GM23248 (cell line): ENCODE data around the gene PFDN6. TPM values are rescaled to one million over a fixed set of nuclear protein-coding genes. Genes with fewer than 3 reads are reported as not detected.
"Not testable (repeated sequence)": the region's sequence is repeated elsewhere in the genome, so short reads cannot be mapped to it uniquely, and the experiment has no call there.

Experiments used
- DNase-seq: peaks from one replicate; pipeline ENCODE4 v3.0.0-alpha.2; 2015
- H2AFZ ChIP-seq: fragments of 200-600 bp; sonication (generic); 2 replicates; pipeline ENCODE4 v1.6.1; 2016; ENCODE audit warnings: antibody characterized with exemption
- H3F3A ChIP-seq: fragments of 200-600 bp; sonication (generic); 2 replicates; pipeline ENCODE4 v1.6.1; 2016; ENCODE audit warnings: mild to moderate bottlenecking, antibody characterized with exemption, mixed run types; ENCODE audit not compliant: insufficient read depth
- H3K27ac ChIP-seq: fragments of 200-600 bp; sonication (generic); 2 replicates; pipeline ENCODE4 v1.5.1; 2016; ENCODE audit warnings: mild to moderate bottlenecking
- H3K27me3 ChIP-seq: fragments of 200-600 bp; sonication (generic); replicated peaks from 2 replicates; pipeline ENCODE4 v1.6.1; 2016; ENCODE audit warnings: mild to moderate bottlenecking; ENCODE audit not compliant: insufficient read depth
- H3K36me3 ChIP-seq: fragments of 200-600 bp; sonication (generic); 2 replicates; pipeline ENCODE4 v1.6.1; 2016; ENCODE audit warnings: low read depth, mild to moderate bottlenecking
- H3K4me1 ChIP-seq: fragments of 200-600 bp; sonication (generic); 2 replicates; pipeline ENCODE4 v1.6.1; 2016; ENCODE audit warnings: mild to moderate bottlenecking; ENCODE audit not compliant: insufficient read depth
- H3K4me2 ChIP-seq: fragments of 200-600 bp; sonication (generic); one replicate; pipeline ENCODE4 v1.6.1; 2016; ENCODE audit warnings: mild to moderate bottlenecking; ENCODE audit not compliant: unreplicated experiment
- H3K4me3 ChIP-seq: fragments of 200-600 bp; sonication (generic); 2 replicates; pipeline ENCODE4 v1.5.1; 2016; ENCODE audit warnings: mild to moderate bottlenecking
- H3K79me2 ChIP-seq: fragments of 200-600 bp; sonication (generic); 2 replicates; pipeline ENCODE4 v1.6.1; 2016; ENCODE audit warnings: mild to moderate bottlenecking; ENCODE audit not compliant: insufficient read depth
- H3K9ac ChIP-seq: fragments of 200-600 bp; sonication (generic); 2 replicates; pipeline ENCODE4 v1.6.1; 2016; ENCODE audit warnings: mild to moderate bottlenecking
- H3K9me2 ChIP-seq: fragments of 200-600 bp; sonication (generic); 2 replicates; pipeline ENCODE4 v1.6.1; 2016; ENCODE audit warnings: mixed run types, mild to moderate bottlenecking, moderate library complexity; ENCODE audit not compliant: insufficient read depth
- H3K9me3 ChIP-seq: fragments of 200-600 bp; sonication (generic); one replicate; pipeline ENCODE4 v1.6.1; 2017; ENCODE audit warnings: low read depth
- H4K20me1 ChIP-seq: fragments of 200-600 bp; sonication (generic); 2 replicates; pipeline ENCODE4 v1.6.0; 2016; ENCODE audit not compliant: insufficient read depth
- EZH2 ChIP-seq: fragments of 200-600 bp; sonication (generic); IDR thresholded peaks from 2 replicates; pipeline ENCODE4 v1.6.1; 2018; ENCODE audit warnings: antibody characterized with exemption, mild to moderate bottlenecking; ENCODE audit not compliant: insufficient read depth, poor library complexity, severe bottlenecking
- EZH2phosphoT487 ChIP-seq: fragments of 200-600 bp; sonication (generic); IDR thresholded peaks from 2 replicates; pipeline ENCODE4 v1.6.1; 2018; ENCODE audit warnings: antibody characterized with exemption, moderate library complexity, mild to moderate bottlenecking, low read depth; ENCODE audit not compliant: insufficient read depth
- WGBS, 2 experiments: methylation state at CpG; one replicate each; pipeline ENCODE4 v1.1.6; 2015 to 2017; ENCODE audit warnings: low lambda C conversion rate in 2 of 2, low coverage in 1 of 2; ENCODE audit errors: missing lambda C conversion rate in 2 of 2; 5-methylcytosine and 5-hydroxymethylcytosine counted together
- in situ Hi-C: fragments of 300-500 bp; cut with MboI; formaldehyde crosslinking; loops from 2 replicates; pipeline ENCODE4 v1.15.0; 2020
- polyA plus RNA-seq: library from polyadenylated mRNA; unstranded; fragments of >200 nt; fragmentation: Nextera tagmentation; extraction: Ambion mirVana; gene quantifications from 2 replicates; pipeline ENCODE4 v1.2.1, GENCODE V29; 2016
- total RNA-seq: library from RNA; depleted of rRNA; stranded (reverse); fragments of >200 nt; shearing (Covaris generic); gene quantifications from 2 replicates; pipeline ENCODE4 v1.2.3, GENCODE V29; 2014

The PFDN6 gene
- total and polyA plus RNA-seq, 2 experiments from 2014 or later, result 7.9 to 31.9 TPM

- Histone ChIP-seq H3K4me3 (no peak overlapping the region), H3K9ac (no peak overlapping the region), H3K4me2 (no peak overlapping the region), H3F3A (peaks cover 36% of the 10 kb centered on the region), H3K36me3 (no peaks in the 10 kb centered on the region), H3K79me2 (peaks cover 14% of the 10 kb centered on the region), H3K9me3 (no peaks in the 10 kb centered on the region), H2AFZ (no peak overlapping the region), H3K4me1 (peaks cover 45% of the 10 kb centered on the region), H4K20me1 (no peaks in the 10 kb centered on the region), H3K27ac (peak overlapping the region; percentile 98), H3K9me2 (no peaks in the 10 kb centered on the region), H3K27me3 (no peaks in the 10 kb centered on the region)
- in situ Hi-C loops, result no loop called here
- DNase-seq, result peak; percentile 58
- no peak for TF ChIP-seq EZH2
- TF ChIP-seq EZH2phosphoT487, result no peak
- 55 to 64% methylated on average over 6 of the region's 6 CpGs for WGBS, 2 experiments
Observed at GRCh38 chr6:33251395-33252012, 37.9 kb upstream of the PFDN6 start.

GRCh38 chr6:33252759-33253158, 36.6 kb upstream of the PFDN6 start:
- peak; percentile 73 for DNase-seq
- no peaks in the 10 kb centered on the region for H4K20me1 ChIP-seq
- H3F3A ChIP-seq, result peaks cover 36% of the 10 kb centered on the region
- H2AFZ ChIP-seq, result no peak overlapping the region
- H3K27ac ChIP-seq, result peak overlapping the region; percentile 64
- no peak overlapping the region for H3K4me3 ChIP-seq
- peak overlapping the region; percentile 31 for H3K4me2 ChIP-seq
- H3K9me2 ChIP-seq, result no peaks in the 10 kb centered on the region
- no peak overlapping the region for H3K9ac ChIP-seq
- no peaks in the 10 kb centered on the region for H3K9me3 ChIP-seq
- H3K79me2 ChIP-seq, result peaks cover 14% of the 10 kb centered on the region
- H3K27me3 ChIP-seq, result no peaks in the 10 kb centered on the region
- TF ChIP-seq EZH2phosphoT487 (no peak), EZH2 (no peak)
- H3K4me1 ChIP-seq, result peaks cover 45% of the 10 kb centered on the region
- in situ Hi-C loops, result no loop called here
- H3K36me3 ChIP-seq, result no peaks in the 10 kb centered on the region

GRCh38 chr6:33254591-33254990, 34.8 kb upstream of the PFDN6 start:
- Histone ChIP-seq H3F3A (peaks cover 41% of the 10 kb centered on the region), H3K27ac (no peak overlapping the region), H3K4me1 (peaks cover 37% of the 10 kb centered on the region), H3K4me3 (no peak overlapping the region), H3K4me2 (no peak overlapping the region), H3K9me2 (no peaks in the 10 kb centered on the region), H3K9me3 (no peaks in the 10 kb centered on the region), H3K9ac (no peak overlapping the region), H3K27me3 (no peaks in the 10 kb centered on the region), H3K36me3 (peaks cover 7% of the 10 kb centered on the region; the same call in 1 of the 2 replicates), H4K20me1 (no peaks in the 10 kb centered on the region), H3K79me2 (peaks cover 14% of the 10 kb centered on the region), H2AFZ (no peak overlapping the region)
- 93 to 100% methylated on average over 4 of the region's 4 CpGs for WGBS, 2 experiments
- TF ChIP-seq EZH2phosphoT487 (no peak), EZH2 (no peak)
- in situ Hi-C loops, result no loop called here
- DNase-seq, result no peak

- 95 to 97% methylated on average over 5 of the region's 5 CpGs for WGBS, 2 experiments
- Histone ChIP-seq H3K79me2 (no peaks in the 10 kb centered on the region), H3K4me2 (no peak overlapping the region), H2AFZ (no peak overlapping the region), H3F3A (peaks cover 28% of the 10 kb centered on the region; the same call in 1 of the 2 replicates), H3K9ac (no peak overlapping the region), H4K20me1 (no peaks in the 10 kb centered on the region), H3K9me2 (no peaks in the 10 kb centered on the region), H3K27ac (no peak overlapping the region), H3K27me3 (no peaks in the 10 kb centered on the region), H3K4me1 (peaks cover 17% of the 10 kb centered on the region), H3K9me3 (no peaks in the 10 kb centered on the region), H3K4me3 (no peak overlapping the region), H3K36me3 (peaks cover 16% of the 10 kb centered on the region; the same call in 1 of the 2 replicates)
- no peak for DNase-seq
- TF ChIP-seq EZH2phosphoT487 (no peak), EZH2 (no peak)
- in situ Hi-C loops, result no loop called here
Observed at GRCh38 chr6:33259032-33259431, 30.4 kb upstream of the PFDN6 start.

GRCh38 chr6:33262490-33262889, 26.9 kb upstream of the PFDN6 start:
- in situ Hi-C loops, H3K9me3 ChIP-seq, H3K27me3 ChIP-seq, H3K27ac ChIP-seq, H2AFZ ChIP-seq, H3K4me2 ChIP-seq, H3K79me2 ChIP-seq, H3K9ac ChIP-seq, H3K9me2 ChIP-seq, DNase-seq, H4K20me1 ChIP-seq, H3K4me3 ChIP-seq: not testable (repeated sequence)
- WGBS, 2 experiments, result 93 to 99% methylated on average over 3 of the region's 3 CpGs
- H3K36me3 ChIP-seq, result peaks cover 20% of the 10 kb centered on the region; the same call in 1 of the 2 replicates
- H3F3A ChIP-seq, result peaks cover 28% of the 10 kb centered on the region; the same call in 1 of the 2 replicates
- peaks cover 17% of the 10 kb centered on the region for H3K4me1 ChIP-seq
